GM23338 (cell line): Measurements from ENCODE around the gene ABCA5. TPM values are rescaled to one million over a fixed set of nuclear protein-coding genes. Genes with fewer than 3 reads are reported as not detected.

ENCODE experiments used
- ATAC-seq: fragments of 200-7000 bp; cut with Tn5 transposase; 3 replicates; pipeline ENCODE4 v1.9.1; 2020
- DNase-seq: peaks from one replicate; pipeline ENCODE4 v3.0.0-alpha.2; 2015; ENCODE audit warnings: low spot score
- H2AFZ ChIP-seq: fragments of 200-600 bp; sonication (generic); 2 replicates; pipeline ENCODE4 v1.8.0; 2016; ENCODE audit warnings: antibody characterized with exemption, mild to moderate bottlenecking, moderate library complexity
- H3F3A ChIP-seq: fragments of 200-600 bp; sonication (generic); replicated peaks from 2 replicates; pipeline ENCODE4 v1.8.0; 2017; ENCODE audit warnings: antibody characterized with exemption, mixed run types, low read depth
- H3K27ac ChIP-seq: fragments of 200-600 bp; sonication (generic); 2 replicates; pipeline ENCODE4 v1.6.1; 2016; ENCODE audit warnings: low read depth
- H3K27me3 ChIP-seq: fragments of 200-600 bp; sonication (generic); 2 replicates; pipeline ENCODE4 v1.8.0; 2016; ENCODE audit warnings: mild to moderate bottlenecking, mixed run types, moderate library complexity; ENCODE audit not compliant: insufficient read depth
- H3K36me3 ChIP-seq: fragments of 200-600 bp; sonication (generic); 2 replicates; pipeline ENCODE4 v1.8.0; 2016; ENCODE audit warnings: mild to moderate bottlenecking; ENCODE audit not compliant: insufficient read depth
- H3K4me1 ChIP-seq: fragments of 200-600 bp; sonication (generic); 2 replicates; pipeline ENCODE4 v1.8.0; 2016; ENCODE audit warnings: mild to moderate bottlenecking, moderate library complexity; ENCODE audit not compliant: insufficient read depth
- H3K4me2 ChIP-seq: fragments of 200-600 bp; sonication (generic); 2 replicates; pipeline ENCODE4 v1.7.1; 2017; ENCODE audit warnings: mixed run types
- H3K4me3 ChIP-seq: fragments of 200-600 bp; sonication (generic); 2 replicates; pipeline ENCODE4 v1.6.1; 2016; ENCODE audit warnings: mixed run types
- H3K79me2 ChIP-seq: fragments of 200-600 bp; sonication (generic); replicated peaks from 2 replicates; pipeline ENCODE4 v1.8.0; 2017; ENCODE audit warnings: mild to moderate bottlenecking; ENCODE audit not compliant: insufficient read depth
- H3K9me2 ChIP-seq: fragments of 200-600 bp; sonication (generic); 2 replicates; pipeline ENCODE4 v1.8.0; 2017; ENCODE audit not compliant: insufficient read depth
- H4K20me1 ChIP-seq: fragments of 200-600 bp; sonication (generic); replicated peaks from 2 replicates; pipeline ENCODE4 v1.8.0; 2017; ENCODE audit warnings: mild to moderate bottlenecking; ENCODE audit not compliant: insufficient read depth
- H3K27ac Mint-ChIP-seq: 2 replicates; pipeline ENCODE4 v1.8.0; 2020; ENCODE audit warnings: inconsistent platforms, mild to moderate bottlenecking, moderate library complexity, mixed read lengths
- H3K27me3 Mint-ChIP-seq: 3 replicates; pipeline ENCODE4 v1.8.0; 2022; ENCODE audit warnings: low read depth, mild to moderate bottlenecking, moderate library complexity, mixed read lengths, inconsistent platforms; ENCODE audit not compliant: insufficient read depth, poor library complexity
- H3K36me3 Mint-ChIP-seq: 3 replicates; pipeline ENCODE4 v1.8.0; 2021; ENCODE audit warnings: low read depth, mild to moderate bottlenecking, inconsistent platforms, moderate library complexity, mixed read lengths
- H3K4me1 Mint-ChIP-seq: 3 replicates; pipeline ENCODE4 v1.8.0; 2020; ENCODE audit warnings: mild to moderate bottlenecking, inconsistent platforms, mixed read lengths
- H3K4me3 Mint-ChIP-seq: 3 replicates; pipeline ENCODE4 v1.8.0; 2021; ENCODE audit warnings: moderate library complexity, mild to moderate bottlenecking, inconsistent platforms, mixed read lengths
- H3K9me3 Mint-ChIP-seq: 3 replicates; pipeline ENCODE4 v1.8.0; 2020; ENCODE audit warnings: moderate library complexity, mild to moderate bottlenecking, inconsistent platforms, mixed read lengths
- ETS1 ChIP-seq: IDR thresholded peaks from 2 replicates; pipeline ENCODE4 v1.6.1; 2016; ENCODE audit warnings: antibody characterized with exemption
- EZH2 ChIP-seq: fragments of 200-600 bp; sonication (generic); IDR thresholded peaks from one replicate; pipeline ENCODE4 v1.8.0; 2017; ENCODE audit warnings: antibody characterized with exemption, mild to moderate bottlenecking, low read depth; ENCODE audit not compliant: unreplicated experiment
- EZH2phosphoT487 ChIP-seq: fragments of 200-600 bp; sonication (generic); IDR thresholded peaks from one replicate; pipeline ENCODE4 v1.8.1; 2018; ENCODE audit warnings: antibody characterized with exemption; ENCODE audit not compliant: unreplicated experiment
- JUNB ChIP-seq: IDR thresholded peaks from one replicate; pipeline ENCODE4 v1.6.1; 2016; ENCODE audit warnings: antibody characterized with exemption; ENCODE audit not compliant: unreplicated experiment
- NANOG ChIP-seq: IDR thresholded peaks from 2 replicates; pipeline ENCODE4 v1.6.1; 2016; ENCODE audit warnings: antibody characterized with exemption, borderline replicate concordance
- STAT1 ChIP-seq: IDR thresholded peaks from one replicate; pipeline ENCODE4 v1.6.1; 2016; ENCODE audit warnings: antibody characterized with exemption; ENCODE audit not compliant: unreplicated experiment
- ZNF114 ChIP-seq: fragments of 250-450 bp; sonication (Bioruptor Pico); IDR thresholded peaks from 2 replicates; pipeline ENCODE4 v1.5.0; 2020; ENCODE audit warnings: mild to moderate bottlenecking, moderate library complexity
- ZNF462 ChIP-seq: fragments of 250-450 bp; sonication (Bioruptor Pico); IDR thresholded peaks from 2 replicates; pipeline ENCODE4 v1.5.0; 2020; ENCODE audit warnings: mild to moderate bottlenecking, moderate library complexity
- polyA plus RNA-seq: library from polyadenylated mRNA; unstranded; fragments of >200 nt; fragmentation: Nextera tagmentation; extraction: Ambion mirVana; gene quantifications from 2 replicates; pipeline ENCODE4 v1.2.1, GENCODE V29; 2016
- total RNA-seq: library from RNA; depleted of rRNA; stranded (reverse); fragments of >200 nt; shearing (Covaris generic); gene quantifications from 2 replicates; pipeline ENCODE4 v1.2.3, GENCODE V29; 2014
- TF ChIP-seq, protein P1 (sequence below): IDR thresholded peaks from one replicate; pipeline ENCODE4 v1.6.1; 2018; ENCODE audit warnings: antibody characterized with exemption; ENCODE audit not compliant: unreplicated experiment
- TF ChIP-seq, protein P2 (sequence below), 2 experiments: fragments of 200-600 bp in 1 of 2; sonication (generic) in 1 of 2; conservative IDR thresholded peaks; 2 replicates each; pipeline versions ENCODE4 v1.5.1 to v1.6.1; 2016 to 2017; ENCODE audit warnings: antibody characterized with exemption in 2 of 2, low read depth in 2 of 2, mild to moderate bottlenecking in 2 of 2, moderate library complexity in 1 of 2

ABCA5 gene
- total and polyA plus RNA-seq, 2 experiments from 2014 or later: 3.1 to 3.4 TPM

DNA sequence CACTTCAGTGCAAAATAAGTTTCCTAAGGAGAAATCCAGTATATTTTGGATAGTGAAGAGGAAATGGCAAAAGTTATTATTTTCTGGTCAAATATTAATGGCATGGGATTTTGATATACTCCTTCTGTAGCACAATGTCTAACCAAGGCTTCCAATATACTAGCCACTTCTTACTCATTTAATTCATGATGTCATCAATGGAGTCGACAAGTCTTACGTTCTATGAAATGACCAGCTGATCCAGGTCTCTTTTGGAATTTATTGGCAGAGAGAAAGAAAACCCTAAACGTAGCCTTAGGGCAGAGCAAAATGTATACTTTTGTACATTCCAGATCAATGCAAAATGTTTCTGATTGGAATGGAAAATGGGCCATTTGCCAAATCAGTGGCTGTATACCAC is 90.0 kb downstream of the ABCA5 start:
- TF ChIP-seq NANOG: no peak
- no peak for TF ChIP-seq EZH2
- TF ChIP-seq ETS1: no peak
- no peak for TF ChIP-seq EZH2phosphoT487
- TF ChIP-seq, protein P1, sequence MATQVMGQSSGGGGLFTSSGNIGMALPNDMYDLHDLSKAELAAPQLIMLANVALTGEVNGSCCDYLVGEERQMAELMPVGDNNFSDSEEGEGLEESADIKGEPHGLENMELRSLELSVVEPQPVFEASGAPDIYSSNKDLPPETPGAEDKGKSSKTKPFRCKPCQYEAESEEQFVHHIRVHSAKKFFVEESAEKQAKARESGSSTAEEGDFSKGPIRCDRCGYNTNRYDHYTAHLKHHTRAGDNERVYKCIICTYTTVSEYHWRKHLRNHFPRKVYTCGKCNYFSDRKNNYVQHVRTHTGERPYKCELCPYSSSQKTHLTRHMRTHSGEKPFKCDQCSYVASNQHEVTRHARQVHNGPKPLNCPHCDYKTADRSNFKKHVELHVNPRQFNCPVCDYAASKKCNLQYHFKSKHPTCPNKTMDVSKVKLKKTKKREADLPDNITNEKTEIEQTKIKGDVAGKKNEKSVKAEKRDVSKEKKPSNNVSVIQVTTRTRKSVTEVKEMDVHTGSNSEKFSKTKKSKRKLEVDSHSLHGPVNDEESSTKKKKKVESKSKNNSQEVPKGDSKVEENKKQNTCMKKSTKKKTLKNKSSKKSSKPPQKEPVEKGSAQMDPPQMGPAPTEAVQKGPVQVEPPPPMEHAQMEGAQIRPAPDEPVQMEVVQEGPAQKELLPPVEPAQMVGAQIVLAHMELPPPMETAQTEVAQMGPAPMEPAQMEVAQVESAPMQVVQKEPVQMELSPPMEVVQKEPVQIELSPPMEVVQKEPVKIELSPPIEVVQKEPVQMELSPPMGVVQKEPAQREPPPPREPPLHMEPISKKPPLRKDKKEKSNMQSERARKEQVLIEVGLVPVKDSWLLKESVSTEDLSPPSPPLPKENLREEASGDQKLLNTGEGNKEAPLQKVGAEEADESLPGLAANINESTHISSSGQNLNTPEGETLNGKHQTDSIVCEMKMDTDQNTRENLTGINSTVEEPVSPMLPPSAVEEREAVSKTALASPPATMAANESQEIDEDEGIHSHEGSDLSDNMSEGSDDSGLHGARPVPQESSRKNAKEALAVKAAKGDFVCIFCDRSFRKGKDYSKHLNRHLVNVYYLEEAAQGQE: no peak
- no peak for TF ChIP-seq STAT1
- TF ChIP-seq ZNF114 (CRISPR knock-in tag): no peak

DNA sequence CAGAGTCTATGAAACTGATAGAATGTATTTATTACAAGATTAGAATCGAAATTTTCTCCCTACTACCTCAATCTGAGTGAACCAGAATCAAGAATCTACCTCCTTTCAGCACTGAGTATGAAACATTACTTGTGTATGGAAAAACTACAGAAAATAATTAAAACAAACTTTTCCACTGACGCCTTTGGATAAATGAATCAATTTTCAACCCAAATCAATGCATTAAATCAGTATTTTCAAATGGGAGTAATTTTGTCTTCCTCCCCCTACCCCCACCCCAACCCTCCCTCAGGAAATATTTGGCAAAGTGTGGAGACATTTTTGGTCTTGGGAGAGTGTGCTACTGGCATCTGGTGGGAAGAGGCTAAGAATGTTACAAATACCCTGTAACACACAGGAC is 90.5 kb downstream of the ABCA5 start:
- no peak for ATAC-seq
- Histone ChIP-seq H3K27ac (no peak overlapping the region), H3K36me3 (no peaks in the 10 kb centered on the region), H3K4me2 (no peak overlapping the region), H3K4me1 (no peaks in the 10 kb centered on the region), H3K27me3 (no peaks in the 10 kb centered on the region), H3K4me3 (no peak overlapping the region), H3F3A (no peaks in the 10 kb centered on the region), H3K9me2 (no peaks in the 10 kb centered on the region), H2AFZ (no peak overlapping the region), H3K79me2 (no peaks in the 10 kb centered on the region), H4K20me1 (no peaks in the 10 kb centered on the region)
- Mint-ChIP-seq H3K9me3 (peaks cover 5% of the 10 kb centered on the region; the same call in 1 of the 3 replicates), H3K4me3 (no peak overlapping the region), H3K27ac (no peak overlapping the region), H3K4me1 (no peaks in the 10 kb centered on the region; the same call in 2 of the 3 replicates), H3K36me3 (no peaks in the 10 kb centered on the region), H3K27me3 (peaks cover 3% of the 10 kb centered on the region)
- no peak for DNase-seq
- TF ChIP-seq JUNB (no peak), ZNF462 (CRISPR knock-in tag) (no peak)
- TF ChIP-seq, protein P2, sequence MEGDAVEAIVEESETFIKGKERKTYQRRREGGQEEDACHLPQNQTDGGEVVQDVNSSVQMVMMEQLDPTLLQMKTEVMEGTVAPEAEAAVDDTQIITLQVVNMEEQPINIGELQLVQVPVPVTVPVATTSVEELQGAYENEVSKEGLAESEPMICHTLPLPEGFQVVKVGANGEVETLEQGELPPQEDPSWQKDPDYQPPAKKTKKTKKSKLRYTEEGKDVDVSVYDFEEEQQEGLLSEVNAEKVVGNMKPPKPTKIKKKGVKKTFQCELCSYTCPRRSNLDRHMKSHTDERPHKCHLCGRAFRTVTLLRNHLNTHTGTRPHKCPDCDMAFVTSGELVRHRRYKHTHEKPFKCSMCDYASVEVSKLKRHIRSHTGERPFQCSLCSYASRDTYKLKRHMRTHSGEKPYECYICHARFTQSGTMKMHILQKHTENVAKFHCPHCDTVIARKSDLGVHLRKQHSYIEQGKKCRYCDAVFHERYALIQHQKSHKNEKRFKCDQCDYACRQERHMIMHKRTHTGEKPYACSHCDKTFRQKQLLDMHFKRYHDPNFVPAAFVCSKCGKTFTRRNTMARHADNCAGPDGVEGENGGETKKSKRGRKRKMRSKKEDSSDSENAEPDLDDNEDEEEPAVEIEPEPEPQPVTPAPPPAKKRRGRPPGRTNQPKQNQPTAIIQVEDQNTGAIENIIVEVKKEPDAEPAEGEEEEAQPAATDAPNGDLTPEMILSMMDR (conservative IDR thresholded peaks at IDR 0.05; ENCODE audit: low read depth in 2 of 2): no peak

More for the DNA sequence above, 90.0 kb downstream of the ABCA5 start:
- Mint-ChIP-seq H3K4me1 (no peaks in the 10 kb centered on the region; the same call in 2 of the 3 replicates), H3K36me3 (no peaks in the 10 kb centered on the region), H3K27me3 (peaks cover 3% of the 10 kb centered on the region), H3K4me3 (no peak overlapping the region), H3K27ac (no peak overlapping the region), H3K9me3 (peaks cover 5% of the 10 kb centered on the region; the same call in 1 of the 3 replicates)
- Histone ChIP-seq H3K4me3 (no peak overlapping the region), H4K20me1 (no peaks in the 10 kb centered on the region), H3K27ac (no peak overlapping the region), H3K36me3 (no peaks in the 10 kb centered on the region), H3K27me3 (no peaks in the 10 kb centered on the region), H3K4me1 (no peaks in the 10 kb centered on the region), H3K79me2 (no peaks in the 10 kb centered on the region), H2AFZ (no peak overlapping the region), H3K4me2 (no peak overlapping the region), H3F3A (no peaks in the 10 kb centered on the region), H3K9me2 (no peaks in the 10 kb centered on the region)
- ATAC-seq (no peak), DNase-seq (no peak)
